EH (cell line): ENCODE results near the gene TEX35.

ENCODE experiments used
- DNase-seq: peaks from one replicate; pipeline ENCODE4 v3.0.0-alpha.2; 2015; ENCODE audit warnings: low read depth

The TEX35 gene

DNA sequence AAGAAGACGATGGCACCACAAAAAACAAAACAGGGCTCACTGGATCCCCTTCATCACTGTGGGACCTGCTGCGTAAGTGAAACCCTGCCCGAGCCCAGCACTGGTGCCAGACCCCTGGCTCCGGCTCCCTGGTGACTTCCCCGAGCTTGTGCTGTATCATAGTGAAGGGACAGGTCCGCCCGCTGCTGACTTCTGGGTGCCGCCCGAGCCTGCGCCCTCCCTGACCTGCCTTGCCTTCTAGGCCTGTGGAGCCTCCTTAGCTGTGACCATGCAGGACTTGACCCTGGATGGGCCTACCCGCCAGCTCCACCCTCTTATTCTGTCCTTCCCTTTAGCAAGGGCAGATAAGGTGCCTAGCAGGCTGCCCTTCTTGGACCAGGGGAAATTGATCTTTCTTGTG lies 7.9 kb downstream of the TEX35 start:
- DNase-seq, result no peak

- no peak for DNase-seq
These were observed 8.3 kb downstream of the TEX35 start for GRCh38 chr1:178521241-178521640.

DNA sequence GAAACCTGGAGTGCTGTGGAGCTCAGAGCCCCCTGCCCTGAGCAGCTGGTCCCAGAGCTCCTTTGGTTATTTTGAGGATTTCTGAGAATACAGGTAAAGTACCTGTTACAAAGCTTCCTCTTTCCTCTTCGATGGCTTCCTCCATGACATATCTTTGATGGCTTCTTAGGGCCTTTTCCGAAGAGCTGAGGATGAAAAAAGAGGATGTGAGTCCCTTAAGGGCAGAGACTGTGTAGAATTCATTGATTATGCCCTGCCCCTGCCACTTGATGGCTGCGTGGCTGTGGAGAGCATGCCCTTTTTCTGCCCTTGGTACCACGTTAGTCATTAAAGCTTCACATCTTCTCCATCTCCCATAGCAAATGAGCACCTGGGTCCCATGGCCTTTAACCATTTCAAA lies 14.2 kb downstream of the TEX35 start:
- no peak for DNase-seq

- no peak for DNase-seq
These were observed 15.5 kb downstream of the TEX35 start for GRCh38 chr1:178528228-178528952.

DNA sequence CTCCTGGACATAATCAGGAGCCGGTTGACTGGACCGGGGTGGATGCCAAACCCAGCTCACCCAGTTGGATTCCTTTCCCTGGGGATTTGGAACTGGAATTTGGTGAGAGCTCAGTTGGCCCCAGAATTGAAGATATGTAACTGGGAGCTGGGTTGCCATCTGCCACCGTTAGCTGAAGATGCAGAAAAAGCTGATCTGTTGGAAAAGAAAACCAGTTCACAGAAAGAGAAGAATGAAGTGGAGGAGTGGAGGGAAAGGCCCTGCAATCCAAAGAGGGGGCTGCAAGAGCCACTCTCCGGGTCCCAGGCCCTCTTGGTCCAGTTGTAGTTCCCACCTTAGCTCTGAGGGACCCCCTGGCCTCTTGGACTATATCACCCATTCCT lies 16.0 kb downstream of the TEX35 start:
- no peak for DNase-seq

DNA sequence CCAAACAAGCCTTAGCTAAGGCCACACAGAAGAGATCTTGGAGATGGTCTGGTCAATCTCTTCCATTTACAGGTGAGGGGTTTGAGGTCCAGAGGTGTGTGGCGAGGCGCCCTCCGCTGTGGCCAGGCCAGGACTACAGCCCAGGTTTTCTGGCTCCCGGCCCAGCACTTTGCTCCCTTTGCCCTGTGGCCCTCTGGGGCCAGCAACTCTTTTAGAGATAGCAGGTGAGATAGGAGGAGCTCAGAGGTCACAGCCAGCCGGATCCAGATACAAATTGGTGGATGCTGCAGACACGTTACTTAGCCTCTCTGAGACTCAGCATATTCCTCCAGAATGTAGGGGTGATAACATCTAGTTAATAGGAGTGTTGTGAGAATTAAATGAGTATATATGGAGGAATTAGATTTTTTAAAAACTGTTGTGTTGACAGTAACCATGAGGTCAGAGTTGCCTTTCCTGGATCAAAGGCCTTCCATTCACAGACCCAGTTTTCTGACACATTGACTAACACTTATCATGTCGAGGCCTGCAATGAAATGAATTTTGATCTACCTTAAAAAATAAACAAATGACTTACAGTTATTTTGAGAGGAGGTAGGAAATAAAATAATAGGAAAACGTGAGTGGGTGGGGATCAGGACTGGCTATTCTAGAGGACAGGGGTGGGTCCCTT lies 16.6 kb downstream of the TEX35 start:
- no peak for DNase-seq

- peak; percentile 93 for DNase-seq
These were observed 17.1 kb downstream of the TEX35 start for GRCh38 chr1:178530037-178530402.

DNA sequence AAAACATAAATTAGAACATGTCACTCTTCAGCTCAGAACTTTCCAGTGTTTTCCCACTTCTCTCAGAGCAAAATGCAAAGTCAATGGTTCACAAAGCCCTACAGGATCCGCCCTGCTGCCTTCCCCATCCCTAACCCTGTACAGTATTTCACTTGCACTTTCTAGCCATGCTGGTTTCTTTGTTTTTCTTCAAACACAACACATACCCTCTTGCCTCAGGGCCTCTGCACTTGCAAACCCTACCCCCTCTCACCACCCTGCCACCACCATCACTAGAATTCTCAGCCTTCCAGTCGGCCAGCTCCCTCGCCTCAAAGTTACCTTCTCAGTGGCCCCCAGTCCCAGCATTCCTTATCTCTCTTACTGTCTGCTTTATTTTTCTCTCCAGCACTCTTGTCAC lies 17.6 kb downstream of the TEX35 start:
- DNase-seq, result no peak

DNA sequence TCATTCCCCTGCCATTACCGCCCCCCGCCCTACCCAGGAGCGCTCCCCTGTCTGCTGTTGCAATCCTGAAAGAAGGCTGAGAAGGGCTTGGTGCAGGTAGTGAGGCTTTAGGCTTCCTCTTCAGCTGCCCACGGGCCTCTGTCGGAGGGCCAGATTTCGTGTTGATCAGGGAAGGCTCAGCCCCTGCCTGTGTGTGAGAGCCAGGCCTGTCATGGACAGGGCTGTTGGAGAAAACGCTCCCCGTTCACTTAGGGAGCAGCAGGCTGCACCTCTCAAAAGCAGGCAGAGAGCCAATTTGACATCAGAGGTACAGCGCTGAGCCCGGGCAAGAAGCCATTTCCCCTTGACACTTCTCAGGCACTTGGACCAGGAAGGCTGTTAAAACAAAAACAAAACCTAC lies 19.0 kb downstream of the TEX35 start:
- no peak for DNase-seq

DNA sequence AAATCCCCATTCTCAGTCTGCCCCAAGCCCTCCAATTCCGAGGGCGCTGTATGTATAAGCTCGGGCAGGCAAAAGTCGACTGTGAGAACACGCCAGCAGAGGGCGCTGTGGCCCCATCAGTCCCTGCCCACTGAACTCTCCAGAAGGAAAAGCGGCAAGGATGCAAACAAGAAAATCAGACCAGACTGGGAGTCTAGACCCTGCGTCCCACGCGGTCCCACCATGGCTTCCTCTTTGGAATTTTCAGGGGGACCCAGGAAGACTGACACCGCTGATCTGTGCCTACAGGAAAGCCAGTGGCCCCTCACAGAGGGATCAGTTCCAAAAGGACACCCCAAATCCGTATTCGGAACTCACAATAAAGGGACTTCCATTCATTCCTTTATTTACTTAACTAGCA lies 19.5 kb downstream of the TEX35 start:
- DNase-seq, result peak; percentile 81

GRCh38 chr1:178533121-178533946 lies 20.4 kb downstream of the TEX35 start:
- no peak for DNase-seq

DNA sequence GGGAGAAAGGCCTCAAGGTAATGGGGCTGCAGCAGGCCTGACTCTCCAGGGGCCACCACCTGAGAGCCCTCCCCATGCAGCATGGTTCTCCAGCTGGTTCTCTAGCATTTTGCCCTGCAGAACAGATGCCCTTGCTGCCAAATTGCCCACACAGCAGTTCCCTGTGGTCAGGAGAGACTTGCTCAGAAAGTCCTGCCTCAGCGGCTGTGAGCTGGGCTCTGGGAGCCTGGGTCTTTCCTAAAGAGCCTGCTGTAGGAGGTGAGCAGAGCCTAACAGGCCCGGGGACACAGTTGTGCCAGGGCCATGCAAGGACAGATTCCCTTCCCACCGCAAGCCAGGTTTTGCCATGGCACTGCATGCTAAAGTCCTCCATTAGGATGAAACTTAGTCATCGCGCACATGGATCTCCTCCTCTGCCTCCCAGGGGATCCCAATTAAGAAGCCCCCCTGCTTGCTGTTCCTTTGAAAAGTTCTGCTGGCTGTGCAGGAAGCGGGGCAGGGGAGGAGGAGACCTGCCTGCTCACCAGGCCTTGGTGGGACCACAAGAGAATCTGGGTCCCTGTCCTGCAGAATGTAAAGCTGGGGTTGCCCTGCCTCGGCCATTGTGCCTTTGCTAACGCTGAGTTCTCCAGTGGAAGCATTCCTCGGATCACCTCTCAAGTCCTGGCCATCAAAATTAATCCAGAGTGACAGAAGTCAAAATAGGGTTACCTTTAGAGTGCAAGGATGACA lies 21.4 kb downstream of the TEX35 start:
- DNase-seq, result no peak

- no peak for DNase-seq
These were observed 23.4 kb downstream of the TEX35 start for GRCh38 chr1:178536329-178536728.

GRCh38 chr1:178536844-178537371 lies 24.0 kb downstream of the TEX35 start:
- peak; percentile 99 for DNase-seq

DNA sequence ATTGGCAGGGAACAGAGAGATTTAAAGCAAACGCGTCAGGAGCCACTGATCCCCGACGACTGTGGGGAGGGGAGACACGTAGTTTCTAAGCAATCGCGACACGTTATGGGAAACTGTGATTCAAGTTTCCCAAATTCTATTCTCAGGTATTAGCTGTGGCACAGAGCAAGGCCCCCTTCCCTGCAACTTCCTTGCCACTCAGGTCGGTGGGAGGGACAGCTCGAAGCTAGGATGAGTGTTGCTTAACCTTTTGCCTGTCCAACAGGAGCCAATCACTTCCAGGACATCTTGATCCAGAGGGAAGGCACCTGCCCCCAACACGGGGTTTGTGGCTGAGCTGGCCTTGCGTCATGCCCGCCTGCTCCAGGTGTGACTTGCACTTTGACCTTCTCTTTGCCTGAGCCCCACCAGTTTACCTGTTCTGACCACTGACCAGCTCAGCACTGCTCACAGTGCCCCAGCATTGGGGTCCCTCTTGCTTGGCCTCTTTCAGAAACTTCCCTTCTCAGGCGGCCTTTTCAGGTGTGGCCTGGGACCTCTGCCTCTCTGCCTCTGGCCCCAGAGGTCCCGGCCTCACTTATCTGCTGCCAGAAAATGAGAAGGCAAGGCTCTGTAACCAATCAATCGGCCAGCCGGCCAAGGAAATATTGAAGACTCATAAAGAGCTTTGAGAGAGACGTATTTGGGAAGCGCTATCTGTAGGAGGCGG lies 24.6 kb downstream of the TEX35 start:
- DNase-seq, result no peak

- peak; percentile 89 for DNase-seq
These were observed 25.4 kb downstream of the TEX35 start for GRCh38 chr1:178538192-178538916.

DNA sequence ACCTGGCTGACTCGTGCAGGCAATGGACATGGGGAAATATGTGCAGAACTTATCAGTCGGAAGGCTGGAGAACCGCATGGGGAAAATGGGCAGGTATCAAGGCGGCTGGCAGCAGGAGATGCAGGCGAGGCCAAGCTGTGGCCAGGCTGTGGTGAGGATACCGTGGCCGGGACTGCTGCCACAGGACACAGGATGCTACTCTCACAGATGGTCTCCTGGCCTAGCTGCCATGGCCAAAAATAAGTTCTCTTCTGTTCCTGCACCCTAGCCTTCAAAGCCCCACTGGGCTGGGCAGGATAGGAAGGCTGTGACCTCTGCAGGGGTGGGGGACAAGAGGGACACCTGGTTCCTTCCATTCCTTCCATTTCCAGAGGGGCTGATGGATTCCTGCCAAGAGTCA lies 26.4 kb downstream of the TEX35 start:
- DNase-seq, result no peak

DNA sequence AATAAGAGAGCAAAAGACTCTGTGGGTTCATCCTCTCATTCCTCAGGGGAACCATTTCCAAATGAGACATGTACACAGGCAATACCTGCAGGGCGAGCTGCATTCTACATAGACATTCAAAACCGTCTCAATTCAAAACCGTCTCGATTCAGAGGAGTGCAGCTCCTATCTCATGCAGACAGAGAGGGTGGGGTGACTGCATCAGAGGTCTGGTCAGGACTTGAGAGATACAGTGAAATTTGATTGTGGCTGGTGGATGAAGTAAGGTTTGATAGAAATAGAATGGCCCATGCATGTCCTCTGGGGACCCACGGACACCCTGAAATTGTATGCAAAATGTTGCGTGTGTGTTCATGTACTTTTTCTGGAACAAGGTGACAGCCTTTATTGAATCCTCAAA lies 27.3 kb downstream of the TEX35 start:
- DNase-seq, result no peak

DNA sequence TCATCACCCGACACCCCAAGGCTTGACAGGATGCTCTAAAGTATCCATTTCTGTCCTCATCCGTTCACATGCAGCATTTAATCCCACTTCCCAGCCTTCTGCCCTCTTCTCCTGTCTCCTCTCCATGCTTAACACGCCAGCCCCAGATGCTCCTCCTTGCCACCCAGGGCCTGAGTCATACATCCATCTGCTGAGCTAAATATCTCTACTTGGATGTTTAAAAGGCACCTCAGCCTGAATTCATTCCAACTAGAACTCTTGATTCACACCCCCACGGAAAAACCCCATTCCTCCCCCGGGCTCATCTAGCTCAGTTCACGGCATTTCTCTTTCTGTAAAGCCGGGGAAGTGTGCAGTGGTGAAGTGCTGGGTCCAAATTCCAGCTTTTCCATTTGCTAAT lies 27.7 kb downstream of the TEX35 start:
- peak; percentile 96 for DNase-seq

GRCh38 chr1:178541379-178541778 lies 28.5 kb downstream of the TEX35 start:
- no peak for DNase-seq
